HG03159 (cell line): Measurements from ENCODE around the gene CETN2.

Experiments used
- ATAC-seq: cut with Tn5 transposase; IDR thresholded peaks from one replicate; pipeline ENCODE4 v1.9.1; 2021; ENCODE audit warnings: mild to moderate bottlenecking, moderate library complexity; ENCODE audit not compliant: unreplicated experiment

CETN2 gene

GRCh38 chrX:152833378-152833777 is 2.8 kb upstream of the CETN2 start:
- no peak for ATAC-seq

GRCh38 chrX:152832520-152832919 is 2.0 kb upstream of the CETN2 start:
- no peak for ATAC-seq

DNA sequence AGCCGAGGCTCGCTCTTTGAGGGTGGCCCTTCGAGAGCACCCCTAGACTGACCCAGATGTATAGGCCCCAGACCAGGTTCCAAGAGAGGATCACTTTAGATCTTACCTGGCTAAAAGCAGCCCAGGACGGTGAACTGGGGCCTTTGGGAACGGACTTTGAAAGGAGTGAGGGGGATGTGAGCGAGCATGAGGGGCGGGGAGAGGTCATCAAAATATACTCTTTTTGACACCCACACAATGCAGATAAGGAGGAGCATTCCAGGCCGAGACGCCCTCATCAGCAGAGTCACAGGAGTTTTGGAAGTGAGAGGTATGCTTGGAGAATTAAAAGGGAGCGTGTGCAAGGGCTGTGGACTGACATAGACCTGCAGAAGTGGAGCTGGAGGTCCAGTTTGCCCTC is 834 bp upstream of the CETN2 start:
- peak; percentile 0 for ATAC-seq

DNA sequence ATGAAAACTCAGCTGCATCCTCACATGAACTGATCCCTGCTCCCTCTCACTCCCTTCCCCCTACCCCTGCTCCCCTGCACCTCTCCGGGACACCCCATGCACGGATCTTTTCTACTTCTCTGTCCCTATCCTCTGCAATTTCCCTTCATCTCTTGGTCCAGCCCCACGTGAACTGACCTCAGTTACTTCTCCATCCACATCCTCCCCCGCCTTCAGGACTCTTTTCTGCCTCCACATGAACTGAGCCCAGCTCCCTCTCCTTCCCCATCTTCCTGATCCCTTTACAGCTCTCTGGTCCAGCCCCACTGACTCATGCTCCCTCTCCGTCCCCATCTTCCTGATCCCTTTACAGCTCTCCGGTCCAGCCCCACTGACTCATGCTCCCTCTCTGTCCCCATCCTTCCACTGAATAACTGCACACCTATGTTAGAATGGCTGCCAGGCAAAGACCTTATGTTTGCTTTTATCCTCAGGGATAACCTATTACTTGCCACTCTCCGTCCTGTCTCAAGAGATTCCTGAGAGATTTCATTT is 5.6 kb downstream of the CETN2 start:
- no peak for ATAC-seq

GRCh38 chrX:152823657-152824056 is 6.9 kb downstream of the CETN2 start:
- no peak for ATAC-seq

GRCh38 chrX:152822383-152823086 is 8.0 kb downstream of the CETN2 start:
- no peak for ATAC-seq

GRCh38 chrX:152821145-152821765 is 9.3 kb downstream of the CETN2 start:
- ATAC-seq: peak; percentile 58

DNA sequence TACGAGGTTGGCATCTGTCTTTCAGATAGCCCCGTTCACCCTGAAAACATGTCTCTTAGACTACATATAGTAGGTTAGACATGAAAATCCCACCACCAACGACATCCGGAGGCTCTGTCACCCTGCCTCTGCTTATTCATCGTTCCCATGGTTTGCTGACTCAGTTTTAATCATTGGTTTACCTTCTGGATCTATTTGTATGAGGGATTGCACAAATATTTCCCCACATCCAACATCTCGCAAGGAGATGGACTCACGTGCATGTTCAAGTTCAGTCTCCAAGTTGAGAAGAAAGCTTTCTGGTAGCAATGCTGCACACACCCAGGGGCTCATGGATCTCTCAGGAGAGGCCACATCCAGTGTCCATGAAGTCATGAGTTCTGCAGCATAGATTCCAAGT is 10.8 kb downstream of the CETN2 start:
- no peak for ATAC-seq

DNA sequence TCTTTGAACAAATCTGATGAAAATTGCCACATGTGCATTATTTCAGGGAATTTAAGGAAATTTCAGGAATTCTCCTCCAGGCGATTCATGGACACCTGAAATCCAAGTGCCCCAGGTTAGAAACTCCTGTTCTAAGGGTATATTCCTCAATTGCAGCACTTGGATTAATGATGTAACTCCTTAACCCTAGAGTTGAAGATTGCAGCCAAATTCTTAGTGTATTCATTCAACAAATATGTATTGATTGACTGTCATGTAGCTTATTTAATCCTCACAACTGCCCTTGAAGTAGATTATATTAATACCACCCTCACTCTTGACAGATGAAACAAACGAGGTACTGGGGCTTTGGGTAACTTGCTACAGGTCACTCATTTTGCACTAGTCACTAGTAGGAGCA is 11.3 kb downstream of the CETN2 start:
- ATAC-seq: no peak

DNA sequence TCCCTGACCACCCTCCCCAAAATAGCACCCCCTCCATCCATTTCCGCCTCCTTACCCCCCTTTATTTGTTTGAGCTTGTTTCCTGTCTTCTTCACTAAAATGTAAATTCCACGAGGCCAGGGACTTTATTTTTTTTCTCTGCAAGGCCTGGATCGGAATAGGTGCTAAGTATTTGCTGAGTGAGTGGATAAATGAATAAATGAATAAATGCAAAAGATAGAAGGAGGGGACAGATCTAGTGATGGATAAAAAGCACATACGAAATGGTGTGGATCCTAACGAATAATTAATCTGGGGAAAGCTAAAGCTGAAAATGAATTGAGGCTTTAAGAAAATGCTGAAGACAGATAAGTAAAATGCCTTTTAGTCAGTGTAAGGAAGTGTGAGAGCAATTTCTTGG is 12.2 kb downstream of the CETN2 start:
- no peak for ATAC-seq

DNA sequence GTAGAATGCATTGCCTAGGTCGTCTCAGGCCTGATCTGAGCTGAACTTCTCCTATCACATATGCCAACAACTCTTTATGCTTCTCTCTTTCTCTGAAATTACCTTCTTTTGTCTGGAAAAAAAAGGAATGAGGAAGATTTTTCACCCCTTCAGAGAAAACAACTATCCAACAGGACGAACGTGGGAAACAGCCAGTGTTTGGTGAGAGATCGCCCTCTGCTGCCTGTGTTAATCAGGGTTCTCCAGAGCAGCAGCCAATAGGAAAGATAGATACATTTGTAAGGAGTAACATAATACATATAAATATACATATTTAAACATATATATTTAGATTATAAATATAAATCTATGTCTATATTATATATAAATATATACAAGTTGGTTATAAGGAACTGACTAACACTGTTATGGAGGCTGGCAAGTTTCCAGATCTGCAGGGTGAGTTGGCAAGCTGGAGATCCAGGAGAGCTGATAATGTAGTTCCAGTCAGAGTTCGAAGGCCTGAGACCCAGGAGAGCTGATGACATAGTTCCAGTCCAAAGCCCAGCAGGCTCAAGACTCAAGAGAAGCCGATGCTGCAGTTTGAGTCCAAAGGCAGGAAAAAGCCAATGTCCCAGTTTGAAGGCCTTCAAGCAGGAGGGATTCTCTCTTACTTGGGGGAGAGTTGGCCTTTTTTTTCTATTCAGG is 13.3 kb downstream of the CETN2 start:
- ATAC-seq: no peak

- ATAC-seq: no peak
These were observed 16.5 kb downstream of the CETN2 start for GRCh38 chrX:152814048-152814447.

- no peak for ATAC-seq
These were observed 17.4 kb downstream of the CETN2 start for GRCh38 chrX:152813206-152813605.

GRCh38 chrX:152810403-152810802 is 20.2 kb downstream of the CETN2 start:
- no peak for ATAC-seq

GRCh38 chrX:152806035-152806434 is 24.5 kb downstream of the CETN2 start:
- no peak for ATAC-seq

DNA sequence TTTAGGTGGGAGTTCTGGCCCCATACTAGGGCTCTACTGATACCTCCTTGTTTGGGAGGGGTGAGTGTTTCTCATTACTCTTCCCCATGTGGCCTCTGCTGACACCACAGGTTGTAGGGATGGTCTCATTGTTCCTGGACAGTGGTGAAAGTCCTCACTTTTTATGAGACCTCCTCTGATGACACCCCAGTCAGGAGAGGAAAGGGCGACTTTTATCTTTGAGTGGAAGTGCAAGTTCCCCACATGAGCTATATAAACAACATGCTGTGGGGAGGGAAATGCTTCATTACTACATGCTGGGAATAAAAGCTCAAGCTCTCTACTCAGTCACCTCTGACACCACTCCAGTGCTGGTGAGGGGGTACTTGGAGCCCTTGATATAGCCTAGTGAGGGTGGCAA is 31.6 kb downstream of the CETN2 start:
- ATAC-seq: no peak

DNA sequence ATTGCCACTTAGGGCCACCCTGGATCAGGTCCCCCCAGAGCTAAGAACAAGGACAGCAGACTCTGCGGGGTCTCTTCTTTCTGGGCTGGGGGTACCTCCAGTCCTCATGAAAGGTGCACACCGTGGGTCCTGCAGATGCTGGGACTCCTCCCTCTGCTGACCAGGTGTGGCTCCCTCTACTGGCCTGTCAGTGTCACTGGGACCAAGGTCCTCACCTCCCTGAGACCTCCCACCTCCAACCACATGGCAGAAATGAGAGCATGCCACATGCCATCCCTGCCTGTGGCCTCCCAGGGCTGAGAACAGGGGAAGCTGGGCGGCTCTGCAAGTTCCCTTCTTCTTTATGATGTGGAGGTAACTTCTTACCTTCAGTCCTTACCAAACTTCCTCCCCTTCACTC is 43.5 kb downstream of the CETN2 start:
- ATAC-seq: peak; percentile 94
